Endothelial cell of umbilical vein (primary cell): ENCODE results near the gene APOC4. TPM values are rescaled to one million over a fixed set of nuclear protein-coding genes. Genes with fewer than 3 reads are reported as not detected.

Source experiments
- BruUV-seq: library from RNA; stranded (reverse); fragments of 400-500 nt; replicated peaks from 2 replicates; lab custom pipeline; 2021; lab: Mats Ljungman, UMichigan
- CTCF ChIA-PET: fragments of 300-600, 350-600 bp; sonication (Branson Sonifier 250); formaldehyde crosslinking; loops from one replicate; lab custom pipeline; 2021; ENCODE audit warnings: antibody characterized with exemption, inconsistent platforms; lab: Charles Lee
- POLR2A ChIA-PET: fragments of 300-600, 350-600 bp; sonication (Branson Sonifier 250); formaldehyde crosslinking; loops from one replicate; lab custom pipeline; 2021; ENCODE audit warnings: antibody characterized with exemption, inconsistent platforms; lab: Charles Lee
- DNase-seq: peaks from one replicate; pipeline ENCODE4 v3.0.0-alpha.2; 2011; ENCODE audit warnings: low read depth, low spot score
- FAIRE-seq: peaks from 2 replicates; lab custom pipeline; 2011; peaks lifted over from hg19 to GRCh38; lab: Jason Lieb, UNC
- H2AFZ ChIP-seq: 2 replicates; pipeline ENCODE4 v1.6.0; 2012; ENCODE audit warnings: low read depth, low read length, control low read depth, inconsistent platforms
- H3K27ac ChIP-seq: 2 replicates; pipeline ENCODE4 v1.5.1; 2011; ENCODE audit warnings: low read depth, mild to moderate bottlenecking, control low read depth, low read length, moderate library complexity; ENCODE audit not compliant: insufficient read depth
- H3K27me3 ChIP-seq, 2 experiments: 2 replicates each; pipeline versions ENCODE4 v1.6.0 to v1.6.1; 2011; ENCODE audit warnings: low read length in 2 of 2, mixed read lengths in 1 of 2; ENCODE audit not compliant: control insufficient read depth in 2 of 2, insufficient read depth in 2 of 2
- H3K36me3 ChIP-seq, 2 experiments: 2 replicates in 1 of 2; 3 replicates in 1 of 2; pipeline ENCODE4 v1.5.1; 2011; ENCODE audit warnings: low read length in 2 of 2, mild to moderate bottlenecking in 1 of 2, moderate library complexity in 1 of 2; ENCODE audit not compliant: control insufficient read depth in 2 of 2, insufficient read depth in 2 of 2; ENCODE audit errors: extremely low read depth in 1 of 2
- H3K4me1 ChIP-seq: 3 replicates; pipeline ENCODE4 v1.5.1; 2011; ENCODE audit warnings: mild to moderate bottlenecking, low read length; ENCODE audit not compliant: control insufficient read depth, insufficient read depth; ENCODE audit errors: extremely low read depth
- H3K4me2 ChIP-seq: 2 replicates; pipeline ENCODE4 v1.6.1; 2011; ENCODE audit warnings: low read length, control low read depth, mixed read lengths; ENCODE audit not compliant: insufficient read depth
- H3K4me3 ChIP-seq, 3 experiments: fragments of 200-600 bp in 1 of 3; sonication (generic), shearing (Covaris generic) in 1 of 3; replicated peaks in 1 of 3; 2 replicates each; pipeline ENCODE4 v1.5.1; 2011 to 2016; ENCODE audit warnings: control low read depth in 3 of 3, low read length in 3 of 3, mild to moderate bottlenecking in 2 of 3, inconsistent platforms in 1 of 3, low read depth in 1 of 3, moderate library complexity in 1 of 3; ENCODE audit not compliant: insufficient read depth in 1 of 3
- H3K79me2 ChIP-seq: 2 replicates; pipeline ENCODE4 v1.6.0; 2012; ENCODE audit warnings: low read length, inconsistent platforms; ENCODE audit not compliant: control insufficient read depth, insufficient read depth
- H3K9ac ChIP-seq: replicated peaks from 2 replicates; pipeline ENCODE3; 2011; ENCODE audit warnings: low read length, control low read depth; ENCODE audit not compliant: insufficient read depth; ENCODE audit errors: extremely low read depth
- H3K9me1 ChIP-seq: replicated peaks from 3 replicates; pipeline ENCODE4 v1.6.0; 2011; ENCODE audit warnings: mild to moderate bottlenecking, low read length; ENCODE audit not compliant: control insufficient read depth, insufficient read depth; ENCODE audit errors: extremely low read depth
- H3K9me3 ChIP-seq: replicated peaks from 2 replicates; pipeline ENCODE4 v1.5.1; 2012; ENCODE audit warnings: low read length, inconsistent platforms; ENCODE audit not compliant: control insufficient read depth, insufficient read depth
- H4K20me1 ChIP-seq: replicated peaks from 2 replicates; pipeline ENCODE3; 2011; ENCODE audit warnings: mild to moderate bottlenecking, low read length; ENCODE audit not compliant: control insufficient read depth, insufficient read depth; ENCODE audit errors: extremely low read depth
- EZH2 ChIP-seq: IDR thresholded peaks from 2 replicates; pipeline ENCODE4 v1.6.1; 2012; ENCODE audit warnings: borderline replicate concordance, low read depth, mild to moderate bottlenecking, moderate library complexity, low read length, inconsistent platforms; ENCODE audit not compliant: severe bottlenecking
- FOS ChIP-seq: IDR thresholded peaks from 2 replicates; pipeline ENCODE4 v1.6.1; 2011; ENCODE audit warnings: mild to moderate bottlenecking, low read length, moderate library complexity, borderline replicate concordance; ENCODE audit not compliant: insufficient read depth
- GATA2 ChIP-seq: IDR thresholded peaks from 2 replicates; pipeline ENCODE4 v1.7.0; 2011; ENCODE audit warnings: low read depth, mild to moderate bottlenecking, moderate library complexity, mixed read lengths, low read length; ENCODE audit not compliant: insufficient read length, insufficient read depth
- JUN ChIP-seq: IDR thresholded peaks from 2 replicates; pipeline ENCODE4 v1.6.1; 2011; ENCODE audit warnings: borderline replicate concordance, low read depth; ENCODE audit not compliant: insufficient read length, insufficient read depth
- MYC ChIP-seq: IDR thresholded peaks from one replicate; pipeline ENCODE4 v1.6.1; 2011; ENCODE audit warnings: mild to moderate bottlenecking, low read depth, low read length
- POLR2A ChIP-seq: IDR thresholded peaks from 2 replicates; pipeline ENCODE4 v1.6.1; 2012; ENCODE audit warnings: low read depth, mild to moderate bottlenecking, control low read depth, low read length
- POLR2AphosphoS5 ChIP-seq: IDR thresholded peaks from 2 replicates; pipeline ENCODE4 v1.6.1; 2012; ENCODE audit warnings: low read depth, mild to moderate bottlenecking, control low read depth, low read length, moderate library complexity; ENCODE audit not compliant: insufficient read depth
- dilution Hi-C: fragments of 300-500 bp; cut with MboI; formaldehyde crosslinking; loops from one replicate; pipeline ENCODE4 v1.15.0; 2019; ENCODE audit warnings: low sequenced_read_pairs; ENCODE audit not compliant: extremely low pct_ligation_motif_present
- intact Hi-C: fragments of 100-400 bp; cut with micrococcal nuclease; formaldehyde crosslinking; loops from one replicate; pipeline ENCODE4 v1.10.0; 2022
- polyA plus RNA-seq, 4 experiments: library from polyadenylated mRNA; depleted of rRNA in 3 of 4; stranded (reverse) in 3 of 4; unstranded in 1 of 4; fragments of >200 nt; gene quantifications; 2 replicates each; pipeline versions ENCODE4 v1.2.1 to v1.2.3, GENCODE V29; 2011 to 2012; ENCODE audit warnings: missing spikeins in 1 of 4
- total RNA-seq: library from RNA; stranded (reverse); gene quantifications from 2 replicates; pipeline ENCODE4 v1.2.3, GENCODE V29; 2021
- TF ChIP-seq, protein P1 (sequence below), 2 donors: IDR thresholded peaks; 1 replicate in 1 of 2; 2 replicates in 1 of 2; pipeline ENCODE4 v1.5.1; 2011; ENCODE audit warnings: low read length in 2 of 2, mild to moderate bottlenecking in 2 of 2, moderate library complexity in 2 of 2, control low read depth in 1 of 2, inconsistent platforms in 1 of 2, low read depth in 1 of 2; ENCODE audit not compliant: insufficient read depth in 1 of 2; ENCODE audit errors: extremely low read depth in 1 of 2
- TF ChIP-seq, protein P2 (sequence below): IDR thresholded peaks from 2 replicates; pipeline ENCODE4 v1.6.1; 2011; ENCODE audit not compliant: insufficient read depth, insufficient read length

The APOC4 gene
- total and polyA plus RNA-seq, 2 donors (not counting 3 experiments of a cell fraction or from before 2014, with no cell fraction given): not detected

- intact Hi-C loops (no loop called here), dilution Hi-C loops (no loop called here)
- TF ChIP-seq JUN (no peak), GATA2 (no peak), EZH2 (no peak), MYC (no peak), POLR2A (no peak), FOS (no peak), POLR2AphosphoS5 (no peak)
- TF ChIP-seq, protein P1, sequence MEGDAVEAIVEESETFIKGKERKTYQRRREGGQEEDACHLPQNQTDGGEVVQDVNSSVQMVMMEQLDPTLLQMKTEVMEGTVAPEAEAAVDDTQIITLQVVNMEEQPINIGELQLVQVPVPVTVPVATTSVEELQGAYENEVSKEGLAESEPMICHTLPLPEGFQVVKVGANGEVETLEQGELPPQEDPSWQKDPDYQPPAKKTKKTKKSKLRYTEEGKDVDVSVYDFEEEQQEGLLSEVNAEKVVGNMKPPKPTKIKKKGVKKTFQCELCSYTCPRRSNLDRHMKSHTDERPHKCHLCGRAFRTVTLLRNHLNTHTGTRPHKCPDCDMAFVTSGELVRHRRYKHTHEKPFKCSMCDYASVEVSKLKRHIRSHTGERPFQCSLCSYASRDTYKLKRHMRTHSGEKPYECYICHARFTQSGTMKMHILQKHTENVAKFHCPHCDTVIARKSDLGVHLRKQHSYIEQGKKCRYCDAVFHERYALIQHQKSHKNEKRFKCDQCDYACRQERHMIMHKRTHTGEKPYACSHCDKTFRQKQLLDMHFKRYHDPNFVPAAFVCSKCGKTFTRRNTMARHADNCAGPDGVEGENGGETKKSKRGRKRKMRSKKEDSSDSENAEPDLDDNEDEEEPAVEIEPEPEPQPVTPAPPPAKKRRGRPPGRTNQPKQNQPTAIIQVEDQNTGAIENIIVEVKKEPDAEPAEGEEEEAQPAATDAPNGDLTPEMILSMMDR (IDR thresholded peaks at IDR 0.05; ENCODE audit: extremely low read depth in 1 of 2, insufficient read depth in 1 of 2, low read depth in 1 of 2, low read length in 2 of 2): no peak
- TF ChIP-seq, protein P2, sequence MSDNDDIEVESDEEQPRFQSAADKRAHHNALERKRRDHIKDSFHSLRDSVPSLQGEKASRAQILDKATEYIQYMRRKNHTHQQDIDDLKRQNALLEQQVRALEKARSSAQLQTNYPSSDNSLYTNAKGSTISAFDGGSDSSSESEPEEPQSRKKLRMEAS: no peak
- no peak overlapping the region for H3K27ac ChIP-seq
- no peak overlapping the region for H3K9ac ChIP-seq
- POLR2A ChIA-PET: no interaction called here
- TSS peak; percentile 44 for BruUV-seq
- no peak overlapping the region for H2AFZ ChIP-seq
- FAIRE-seq (no peak), DNase-seq (no peak)
- no peaks in the 10 kb centered on the region for H3K9me1 ChIP-seq
- H3K4me3 ChIP-seq: no peak overlapping the region
- H3K27me3 ChIP-seq: no peaks in the 10 kb centered on the region
- H4K20me1 ChIP-seq: no peaks in the 10 kb centered on the region
- H3K4me2 ChIP-seq: no peak overlapping the region
- CTCF ChIA-PET: interaction anchor here (0.5 kb wide), 1 partner anchor 48 kb away, joined by 3 read pairs; no protein-coding TSS in a partner anchor
- H3K9me3 ChIP-seq: no peaks in the 10 kb centered on the region
- H3K79me2 ChIP-seq: no peaks in the 10 kb centered on the region
- peaks cover 0 to 36% of the 10 kb centered on the region in 2 experiments for H3K36me3 ChIP-seq
- H3K4me1 ChIP-seq: no peaks in the 10 kb centered on the region
Measured at GRCh38 chr19:44992336-44993163, 50.5 kb downstream of the APOC4 start.
